A549 (cell line): ENCODE results near the gene ZG16.

Experiments used
- CTCF ChIP-seq: fragments of >200 bp; sonication (Bioruptor Twin); formaldehyde crosslinking; IDR thresholded peaks from 3 replicates; pipeline ENCODE4 v1.5.1; 2016
- ELK1 ChIP-seq: fragments of 150-350 bp; IDR thresholded peaks from 2 replicates; pipeline ENCODE4 v1.6.1; 2014; ENCODE audit warnings: low read depth, mild to moderate bottlenecking, low read length

- TF ChIP-seq CTCF (no peak), ELK1 (no peak)
Measured at GRCh38 chr16:29747947-29748759, 29.9 kb upstream of the ZG16 start.
